ENCODE data around the gene IL20RB.

- no peak for TF ChIP-seq CTCF (optimal IDR thresholded peaks at IDR 0.05 in 1 of 3, IDR thresholded peaks at IDR 0.05 in 1 of 3, conservative IDR thresholded peaks at IDR 0.05 in 1 of 3; ENCODE audit: extremely low read depth in 1 of 3, insufficient read depth in 2 of 3, low read length in 3 of 3)
- TF ChIP-seq EZH2 (IDR thresholded peaks at IDR 0.05; ENCODE audit: low read length): no peak
Observed at GRCh38 chr3:137026701-137027100, 68.9 kb downstream of the IL20RB start.

Measured in keratinocyte (primary cell).